SK-N-SH (cell line): ENCODE results near the gene GPT2. TPM values are rescaled to one million over a fixed set of nuclear protein-coding genes. Genes with fewer than 3 reads are reported as not detected.

ENCODE experiments used
- CTCF ChIA-PET: fragments of 300-600, 350-600 bp; formaldehyde crosslinking; extraction: SDS; loops from one replicate; lab custom pipeline; 2021; lab: Yijun Ruan, JAX
- POLR2A ChIA-PET: fragments of 350-600 bp; sonication (Branson Sonifier 250); formaldehyde crosslinking; extraction: SDS; loops from one replicate; lab custom pipeline; 2020; ENCODE audit warnings: antibody characterized with exemption, inconsistent platforms; lab: Yijun Ruan, JAX
- DNase-seq: peaks from one replicate; pipeline ENCODE4 v3.0.0; 2012
- H2AFZ ChIP-seq: fragments of 200-600 bp; sonication (generic); 2 replicates; pipeline ENCODE4 v1.8.1; 2016; ENCODE audit warnings: antibody characterized with exemption, mild to moderate bottlenecking, low read depth
- H3F3A ChIP-seq: fragments of 200-600 bp; sonication (generic); replicated peaks from 2 replicates; pipeline ENCODE3; 2016; ENCODE audit warnings: antibody characterized with exemption, mild to moderate bottlenecking; ENCODE audit not compliant: insufficient read depth
- H3K27ac ChIP-seq, 2 experiments: fragments of 200-500 bp in 1 of 2; fragments of 200-600 bp in 1 of 2; sonication (Bioruptor generic) in 1 of 2; sonication (generic), shearing (Covaris generic) in 1 of 2; 2 replicates each; pipeline versions ENCODE4 v1.5.1 to v1.6.1; 2014 to 2016; ENCODE audit warnings: low read depth in 2 of 2, inconsistent platforms in 1 of 2, low read length in 1 of 2, mild to moderate bottlenecking in 1 of 2, mixed read lengths in 1 of 2
- H3K27me3 ChIP-seq: fragments of 200-600 bp; sonication (generic), shearing (Covaris generic); 2 replicates; pipeline ENCODE4 v1.6.1; 2016; ENCODE audit warnings: mixed run types; ENCODE audit not compliant: insufficient read depth
- H3K36me3 ChIP-seq, 2 experiments: fragments of 200-500 bp in 1 of 2; fragments of 200-600 bp in 1 of 2; sonication (Bioruptor generic) in 1 of 2; sonication (generic) in 1 of 2; replicated peaks in 1 of 2; 2 replicates each; pipeline versions ENCODE3 to v1.5.1; 2014 to 2016; ENCODE audit warnings: low read length in 1 of 2, mild to moderate bottlenecking in 1 of 2; ENCODE audit not compliant: insufficient read depth in 2 of 2, control insufficient read depth in 1 of 2
- H3K4me1 ChIP-seq, 2 experiments: fragments of 200-500 bp in 1 of 2; fragments of 200-600 bp in 1 of 2; sonication (Bioruptor generic) in 1 of 2; sonication (generic), shearing (Covaris generic) in 1 of 2; 2 replicates each; pipeline versions ENCODE4 v1.5.1 to v1.6.1; 2014 to 2016; ENCODE audit warnings: low read depth in 1 of 2, low read length in 1 of 2, mixed run types in 1 of 2; ENCODE audit not compliant: insufficient read depth in 2 of 2, control insufficient read depth in 1 of 2
- H3K4me2 ChIP-seq: fragments of 200-600 bp; sonication (generic), shearing (Covaris generic); 2 replicates; pipeline ENCODE4 v1.6.1; 2017; ENCODE audit warnings: mixed run types
- H3K4me3 ChIP-seq, 2 experiments: fragments of 200-500 bp in 1 of 2; fragments of 200-600 bp in 1 of 2; sonication (Bioruptor generic) in 1 of 2; sonication (generic), shearing (Covaris generic) in 1 of 2; 2 replicates each; pipeline versions ENCODE4 v1.5.1 to v1.8.1; 2014 to 2016; ENCODE audit warnings: low read depth in 2 of 2, inconsistent platforms in 1 of 2, low read length in 1 of 2, mild to moderate bottlenecking in 1 of 2, mixed read lengths in 1 of 2, moderate library complexity in 1 of 2
- H3K79me2 ChIP-seq: fragments of 200-600 bp; sonication (generic); 2 replicates; pipeline ENCODE4 v1.8.1; 2017; ENCODE audit warnings: mild to moderate bottlenecking; ENCODE audit not compliant: insufficient read depth
- H3K9ac ChIP-seq: fragments of 200-600 bp; sonication (generic); 2 replicates; pipeline ENCODE4 v1.6.1; 2017; ENCODE audit warnings: mixed run types
- H3K9me2 ChIP-seq: fragments of 200-600 bp; sonication (generic); 2 replicates; pipeline ENCODE4 v1.6.1; 2017; ENCODE audit warnings: mixed run types
- H3K9me3 ChIP-seq: fragments of 200-600 bp; sonication (generic); 2 replicates; pipeline ENCODE4 v1.6.1; 2017; ENCODE audit warnings: mixed run types, mild to moderate bottlenecking, moderate library complexity
- H4K20me1 ChIP-seq: fragments of 200-600 bp; sonication (generic); 2 replicates; pipeline ENCODE4 v1.6.1; 2017; ENCODE audit warnings: mild to moderate bottlenecking, mixed run types; ENCODE audit not compliant: insufficient read depth
- CTCF ChIP-seq: fragments of 200-600 bp; sonication (generic); IDR thresholded peaks from 2 replicates; pipeline ENCODE4 v1.6.1; 2017; ENCODE audit warnings: antibody characterized with exemption, mild to moderate bottlenecking, moderate library complexity
- EP300 ChIP-seq, 2 experiments: IDR thresholded peaks; 2 replicates each; pipeline versions ENCODE4 v1.4.0 to v1.6.1; 2012; ENCODE audit warnings: borderline replicate concordance in 1 of 2, low read depth in 1 of 2, low read length in 1 of 2
- EZH2phosphoT487 ChIP-seq: fragments of 200-600 bp; sonication (generic); IDR thresholded peaks from 2 replicates; pipeline ENCODE4 v1.6.1; 2017; ENCODE audit warnings: low read depth, mixed run types, mild to moderate bottlenecking, antibody characterized with exemption, moderate library complexity, borderline replicate concordance
- FOXJ3 ChIP-seq: sonication (generic); formaldehyde crosslinking; IDR thresholded peaks from 2 replicates; pipeline ENCODE4 v1.5.1; 2020; ENCODE audit warnings: mild to moderate bottlenecking, missing genetic modification reagents
- GABPA ChIP-seq: IDR thresholded peaks from 2 replicates; pipeline ENCODE4 v1.4.0; 2012; ENCODE audit warnings: low read depth, mild to moderate bottlenecking
- JUND ChIP-seq: IDR thresholded peaks from 2 replicates; pipeline ENCODE4 v1.4.0; 2012
- MAX ChIP-seq: IDR thresholded peaks from 2 replicates; pipeline ENCODE4 v1.4.0; 2012; ENCODE audit warnings: low read depth
- NFIC ChIP-seq: IDR thresholded peaks from 2 replicates; pipeline ENCODE4 v1.4.0; 2012; ENCODE audit warnings: borderline replicate concordance
- PBX3 ChIP-seq: IDR thresholded peaks from 2 replicates; pipeline ENCODE4; 2012
- RAD21 ChIP-seq: IDR thresholded peaks from 2 replicates; pipeline ENCODE4 v1.6.1; 2012; ENCODE audit warnings: mild to moderate bottlenecking, low read length
- RCOR1 ChIP-seq: fragments of 150-350 bp; IDR thresholded peaks from 2 replicates; pipeline ENCODE4 v1.6.1; 2017; ENCODE audit warnings: antibody characterized with exemption, low read length
- REST ChIP-seq: IDR thresholded peaks from 2 replicates; pipeline ENCODE4 v1.6.1; 2012; ENCODE audit warnings: mild to moderate bottlenecking, low read depth, low read length, moderate library complexity
- TCF12 ChIP-seq: IDR thresholded peaks from 2 replicates; pipeline ENCODE4 v1.4.0; 2012
- TEAD4 ChIP-seq: IDR thresholded peaks from 2 replicates; pipeline ENCODE4 v1.4.0; 2012; ENCODE audit warnings: mild to moderate bottlenecking, borderline replicate concordance; ENCODE audit not compliant: insufficient read depth
- YY1 ChIP-seq: IDR thresholded peaks from 2 replicates; pipeline ENCODE4 v1.4.0; 2012; ENCODE audit warnings: low read depth, mild to moderate bottlenecking
- WGBS: methylation state at CpG from one replicate; pipeline ENCODE4 v1.1.6; 2017; ENCODE audit warnings: low lambda C conversion rate; 5-methylcytosine and 5-hydroxymethylcytosine counted together
- polyA plus RNA-seq, 3 experiments: library from polyadenylated mRNA; depleted of rRNA; stranded (reverse); fragments of >200 nt; gene quantifications; 2 replicates each; pipeline ENCODE4 v1.2.3, GENCODE V29; 2012

GPT2 gene
- polyA plus RNA-seq, 1 of the 3 experiments (the other 2 are of a cell fraction), result 19.9 TPM

- ChIA-PET CTCF (interaction anchor here (0.6 to 1.4 kb wide), 6 partner anchors 15 to 1229 kb away, joined by 3 to 4 read pairs (median 3); no protein-coding TSS in a partner anchor), POLR2A (interaction anchor here (0.6 kb wide), 1 partner anchor 13 kb away, joined by 3 read pairs; no protein-coding TSS in a partner anchor)
- Histone ChIP-seq H3F3A (peaks cover 7% of the 10 kb centered on the region), H3K79me2 (peaks cover 63% of the 10 kb centered on the region), H3K4me2 (no peak overlapping the region), H3K9ac (no peak overlapping the region), H3K27ac (peak overlapping the region in 1 of 2 experiments; percentile 39; a peak in 2 of 4 replicates), H2AFZ (no peak overlapping the region), H3K9me3 (no peaks in the 10 kb centered on the region), H3K4me3 (no peak overlapping the region), H4K20me1 (peaks cover 38% of the 10 kb centered on the region), H3K9me2 (no peaks in the 10 kb centered on the region), H3K27me3 (no peaks in the 10 kb centered on the region), H3K36me3 (peaks cover 75 to 84% of the 10 kb centered on the region in 2 experiments)
- WGBS, result 84% methylated on average over 3 of the region's 3 CpGs
- DNase-seq, result no peak
- no peak for TF ChIP-seq MAX
- no peak for TF ChIP-seq GABPA
- TF ChIP-seq RAD21, result no peak
- no peak for TF ChIP-seq CTCF
- TF ChIP-seq JUND, result no peak
- no peak for TF ChIP-seq FOXJ3
- TF ChIP-seq NFIC, result no peak
- no peak for TF ChIP-seq EP300 (IDR thresholded peaks at IDR 0.05; ENCODE audit: borderline replicate concordance in 1 of 2, low read depth in 1 of 2, low read length in 1 of 2)
- no peak for TF ChIP-seq REST
- no peak for TF ChIP-seq PBX3
- TF ChIP-seq TEAD4, result no peak
- TF ChIP-seq TCF12, result no peak
- no peak for TF ChIP-seq EZH2phosphoT487
- TF ChIP-seq YY1, result no peak
- no peak for TF ChIP-seq RCOR1
- TF ChIP-seq, all 33 proteins: peak for 0
- H3K4me1 ChIP-seq, result peaks cover 0 to 10% of the 10 kb centered on the region in 2 experiments; a peak in 1 of 4 replicates
Measured at GRCh38 chr16:46962629-46963028, 78.5 kb downstream of the GPT2 start.
